HepG2 (cell line): ENCODE results near the gene DGAT2. TPM values are rescaled to one million over a fixed set of nuclear protein-coding genes. Genes with fewer than 3 reads are reported as not detected.

Source experiments
- ATF2 ChIP-seq: sonication (generic); formaldehyde crosslinking; IDR thresholded peaks from 2 replicates; pipeline ENCODE4 v1.4.0; 2020; ENCODE audit warnings: missing genetic modification reagents
- DZIP1 ChIP-seq: sonication (generic); formaldehyde crosslinking; IDR thresholded peaks from 2 replicates; pipeline ENCODE4 v1.5.0; 2020; ENCODE audit warnings: mild to moderate bottlenecking, missing genetic modification reagents
- E2F2 ChIP-seq: sonication (generic); formaldehyde crosslinking; IDR thresholded peaks from 2 replicates; pipeline ENCODE4 v1.4.0; 2020; ENCODE audit warnings: missing genetic modification reagents, borderline replicate concordance
- FOXM1 ChIP-seq: sonication (generic); formaldehyde crosslinking; IDR thresholded peaks from 2 replicates; pipeline ENCODE4 v1.5.0; 2020; ENCODE audit warnings: missing genetic modification reagents
- IKZF4 ChIP-seq: sonication (generic); formaldehyde crosslinking; IDR thresholded peaks from 2 replicates; pipeline ENCODE4 v1.5.1; 2020; ENCODE audit warnings: borderline replicate concordance, mild to moderate bottlenecking, low read depth, missing genetic modification reagents; ENCODE audit errors: not compliant biosample characterization
- KDM1A ChIP-seq: IDR thresholded peaks from 2 replicates; pipeline ENCODE4 v1.6.1; 2016; ENCODE audit warnings: missing compliant biosample characterization
- MAFF ChIP-seq: IDR thresholded peaks from 2 replicates; pipeline ENCODE4 v1.6.1; 2011; ENCODE audit warnings: low read depth, low read length, improper control_type of control experiment
- MATR3 ChIP-seq: sonication (generic); formaldehyde crosslinking; IDR thresholded peaks from 2 replicates; pipeline ENCODE4 v1.4.0; 2020; ENCODE audit warnings: missing genetic modification reagents
- NFE2L1 ChIP-seq: sonication (generic); formaldehyde crosslinking; IDR thresholded peaks from 2 replicates; pipeline ENCODE4 v1.4.0; 2020; ENCODE audit warnings: missing genetic modification reagents, mild to moderate bottlenecking, borderline replicate concordance
- RARA ChIP-seq: IDR thresholded peaks from 2 replicates; pipeline ENCODE4 v1.6.1; 2016; ENCODE audit warnings: missing genetic modification reagents, missing compliant biosample characterization
- SMAD3 ChIP-seq: sonication (generic); formaldehyde crosslinking; IDR thresholded peaks from 2 replicates; pipeline ENCODE4 v1.4.0; 2020; ENCODE audit warnings: missing genetic modification reagents
- STAT6 ChIP-seq: sonication (generic); formaldehyde crosslinking; IDR thresholded peaks from 2 replicates; pipeline ENCODE4 v1.4.0; 2020; ENCODE audit warnings: missing genetic modification reagents, mild to moderate bottlenecking, borderline replicate concordance
- ZFP1 ChIP-seq: IDR thresholded peaks from 2 replicates; pipeline ENCODE4 v1.6.1; 2016
- ZFP62 ChIP-seq: sonication (generic); formaldehyde crosslinking; IDR thresholded peaks from 2 replicates; pipeline ENCODE4 v1.4.0; 2020; ENCODE audit warnings: missing genetic modification reagents
- ZNF205 ChIP-seq: IDR thresholded peaks from 2 replicates; pipeline ENCODE4 v1.6.1; 2018; ENCODE audit warnings: missing biosample characterization, missing genetic modification reagents
- ZNF225 ChIP-seq: sonication (generic); formaldehyde crosslinking; IDR thresholded peaks from 2 replicates; pipeline ENCODE4 v1.4.0; 2020; ENCODE audit warnings: mild to moderate bottlenecking, missing genetic modification reagents
- ZNF253 ChIP-seq: sonication (generic); formaldehyde crosslinking; IDR thresholded peaks from 2 replicates; pipeline ENCODE4 v1.8.0; 2022; ENCODE audit warnings: mild to moderate bottlenecking, missing genetic modification reagents, borderline replicate concordance
- ZNF710 ChIP-seq: sonication (generic); formaldehyde crosslinking; IDR thresholded peaks from 2 replicates; pipeline ENCODE4 v1.5.0; 2020; ENCODE audit warnings: mild to moderate bottlenecking, missing genetic modification reagents, borderline replicate concordance
- ZNF720 ChIP-seq: sonication (generic); formaldehyde crosslinking; IDR thresholded peaks from 2 replicates; pipeline ENCODE4 v1.4.0; 2020; ENCODE audit warnings: missing genetic modification reagents
- polyA plus RNA-seq, 8 experiments: library from polyadenylated mRNA; depleted of rRNA in 3 of 8; stranded (reverse) in 7 of 8; unstranded in 1 of 8; fragments of >200 nt; fragmentation: Illumina TruSeq in 4 of 8; extraction: Trizol in 4 of 8; gene quantifications; 2 replicates each; pipeline versions ENCODE4 v1.2.1 to v1.2.3, GENCODE V29; 2011 to 2016; ENCODE audit warnings: low read depth in 4 of 8, missing spikeins in 1 of 8, mixed read lengths in 1 of 8; ENCODE audit not compliant: insufficient read depth in 1 of 8
- total RNA-seq, 5 experiments: library from RNA; depleted of rRNA; stranded (reverse); fragments of >200 nt; fragmentation: Illumina TruSeq; extraction: Trizol; gene quantifications; 2 replicates each; pipeline ENCODE4 v1.2.3, GENCODE V29; 2016; ENCODE audit warnings: low read depth in 1 of 5

DGAT2 gene
- total and polyA plus RNA-seq, 2 of the 13 experiments (the other 11 are each of a cell fraction or from before 2014, with no cell fraction given) = 39.0 to 65.6 TPM

- peak; percentile 87; the same call in 1 of the 2 replicates for TF ChIP-seq ZNF710 (CRISPR knock-in tag)
- peak; percentile 84; the same call in 1 of the 2 replicates for TF ChIP-seq E2F2 (CRISPR knock-in tag)
- TF ChIP-seq ZFP62 (CRISPR knock-in tag) = no peak
- TF ChIP-seq ZNF205 (CRISPR knock-in tag) = 0 out of 2 replicates have a peak, but pooled peaks have one; percentile 43
- no peak for TF ChIP-seq SMAD3 (CRISPR knock-in tag)
- TF ChIP-seq ZNF225 (CRISPR knock-in tag) = no peak
- 0 out of 2 replicates have a peak, but pooled peaks have one; percentile 28 for TF ChIP-seq ATF2 (CRISPR knock-in tag)
- TF ChIP-seq NFE2L1 = no peak; the same call in 1 of the 2 replicates
- TF ChIP-seq MATR3 (CRISPR knock-in tag) = no peak
- no peak for TF ChIP-seq KDM1A (CRISPR knock-in tag)
- TF ChIP-seq FOXM1 (CRISPR knock-in tag) = no peak
- no peak for TF ChIP-seq IKZF4 (CRISPR knock-in tag)
- no peak; the same call in 1 of the 2 replicates for TF ChIP-seq ZFP1 (CRISPR knock-in tag)
- TF ChIP-seq MAFF = no peak
- TF ChIP-seq STAT6 (CRISPR knock-in tag) = no peak
- peak; percentile 44; the same call in 1 of the 2 replicates for TF ChIP-seq RARA (CRISPR knock-in tag)
- TF ChIP-seq ZNF720 (CRISPR knock-in tag) = no peak
- no peak for TF ChIP-seq ZNF253 (CRISPR knock-in tag)
- no peak; the same call in 1 of the 2 replicates for TF ChIP-seq DZIP1 (CRISPR knock-in tag)
Observed at GRCh38 chr11:75719340-75720239, 49.0 kb upstream of the DGAT2 start (continued).
